HEK293 (cell line): ENCODE results near the gene TDG.

Experiments used
- CTCF ChIP-seq: fragments of 450-650 bp; formaldehyde crosslinking; IDR thresholded peaks from 2 replicates; pipeline ENCODE4 v1.5.1; 2016; ENCODE audit warnings: missing biosample characterization, missing genetic modification characterization
- ZBTB7A ChIP-seq: fragments of 450-650 bp; formaldehyde crosslinking; IDR thresholded peaks from 2 replicates; pipeline ENCODE4 v1.5.1; 2016; ENCODE audit warnings: low read depth, missing biosample characterization, missing genetic modification characterization
- ZFP3 ChIP-seq: fragments of 450-650 bp; formaldehyde crosslinking; IDR thresholded peaks from 2 replicates; pipeline ENCODE4 v1.5.1; 2016; ENCODE audit warnings: low read depth, missing biosample characterization, missing genetic modification characterization
- ZNF112 ChIP-seq: fragments of 450-650 bp; formaldehyde crosslinking; IDR thresholded peaks from 2 replicates; pipeline ENCODE4 v1.5.0; 2017; ENCODE audit warnings: missing biosample characterization, missing genetic modification characterization
- ZNF138 ChIP-seq: fragments of 450-650 bp; formaldehyde crosslinking; IDR thresholded peaks from 2 replicates; pipeline ENCODE4 v1.5.1; 2016; ENCODE audit warnings: missing biosample characterization, missing genetic modification characterization, borderline replicate concordance
- ZNF140 ChIP-seq: fragments of 450-650 bp; formaldehyde crosslinking; IDR thresholded peaks from 2 replicates; pipeline ENCODE4 v1.5.1; 2016; ENCODE audit warnings: missing biosample characterization, missing genetic modification characterization
- ZNF274 ChIP-seq, 2 experiments: fragments of 200-500 bp in 1 of 2; fragments of 450-650 bp in 1 of 2; sonication (Bioruptor generic) in 1 of 2; formaldehyde crosslinking in 1 of 2; IDR thresholded peaks; 2 replicates each; pipeline versions ENCODE4 v1.5.1 to v1.6.1; 2014 to 2016; ENCODE audit warnings: borderline replicate concordance in 1 of 2, inconsistent platforms in 1 of 2, low read length in 1 of 2, missing biosample characterization in 1 of 2, missing genetic modification characterization in 1 of 2
- ZNF561 ChIP-seq: fragments of 450-650 bp; IDR thresholded peaks from 2 replicates; pipeline ENCODE4 v1.5.1; 2018; ENCODE audit warnings: missing biosample characterization, missing genetic modification characterization, borderline replicate concordance

- TF ChIP-seq ZBTB7A (tag by site-specific recombination) (no peak), CTCF (tag by site-specific recombination) (no peak), ZNF112 (tag by site-specific recombination) (no peak), ZNF561 (no peak), ZNF140 (no peak), ZNF274 (IDR thresholded peaks at IDR 0.05; ENCODE audit: low read length) (no peak), ZNF274 (tag by site-specific recombination; IDR thresholded peaks at IDR 0.05; ENCODE audit: borderline replicate concordance) (no peak), ZFP3 (no peak), ZNF138 (tag by site-specific recombination) (no peak)
Observed at GRCh38 chr12:103947871-103948555, 17.7 kb upstream of the TDG start.
